ENCODE measurements around the gene INTS1.

INTS1 gene

GRCh38 chr7:1502845-1503244 is 1.3 kb downstream of the INTS1 start:
- DNase-seq: no peak

- DNase-seq: no peak
Observed at GRCh38 chr7:1501487-1502270, 2.5 kb downstream of the INTS1 start.

- no peak for DNase-seq
Observed at GRCh38 chr7:1500064-1500807, 4.0 kb downstream of the INTS1 start.

- DNase-seq: no peak
Observed at GRCh38 chr7:1499367-1500029, 4.7 kb downstream of the INTS1 start.

- DNase-seq: no peak
Observed at GRCh38 chr7:1498370-1499305, 5.6 kb downstream of the INTS1 start.

- DNase-seq: no peak
Observed at GRCh38 chr7:1497293-1497927, 6.8 kb downstream of the INTS1 start.

GRCh38 chr7:1496531-1497292 is 7.5 kb downstream of the INTS1 start:
- no peak for DNase-seq

- no peak for DNase-seq
Observed at GRCh38 chr7:1495564-1496242, 8.5 kb downstream of the INTS1 start.

GRCh38 chr7:1494866-1495563 is 9.2 kb downstream of the INTS1 start:
- DNase-seq: no peak

GRCh38 chr7:1494447-1494846 is 9.7 kb downstream of the INTS1 start:
- DNase-seq: no peak

- DNase-seq: no peak
Observed at GRCh38 chr7:1493571-1493970, 10.6 kb downstream of the INTS1 start.

GRCh38 chr7:1493129-1493528 is 11.1 kb downstream of the INTS1 start:
- no peak for DNase-seq

- DNase-seq: no peak
Observed at GRCh38 chr7:1492640-1493039, 11.5 kb downstream of the INTS1 start.

GRCh38 chr7:1492221-1492620 is 12.0 kb downstream of the INTS1 start:
- DNase-seq: no peak

GRCh38 chr7:1490837-1491236 is 13.4 kb downstream of the INTS1 start:
- no peak for DNase-seq

GRCh38 chr7:1489336-1489735 is 14.9 kb downstream of the INTS1 start:
- DNase-seq: no peak

GRCh38 chr7:1488016-1488415 is 16.2 kb downstream of the INTS1 start:
- no peak for DNase-seq

- no peak for DNase-seq
Observed at GRCh38 chr7:1487466-1487865, 16.7 kb downstream of the INTS1 start.

GRCh38 chr7:1486571-1486970 is 17.6 kb downstream of the INTS1 start:
- DNase-seq: no peak

GRCh38 chr7:1485156-1485555 is 19.0 kb downstream of the INTS1 start:
- DNase-seq: no peak
